Ishikawa (cell line): ENCODE results near the gene LRRC4.
A peak's percentile ranks its signal among the peaks of the same experiment; 100 is the strongest.

Experiments used
- CEBPB ChIP-seq: IDR thresholded peaks from 2 replicates; pipeline ENCODE4 v1.6.1; 2012
- CREB1 ChIP-seq: IDR thresholded peaks from 2 replicates; pipeline ENCODE4 v1.6.1; 2012; ENCODE audit warnings: low read depth
- EGR1 ChIP-seq: IDR thresholded peaks from 2 replicates; pipeline ENCODE4 v1.6.1; 2012
- EP300 ChIP-seq: IDR thresholded peaks from 2 replicates; pipeline ENCODE4 v1.6.1; 2012; ENCODE audit warnings: borderline replicate concordance
- FOXM1 ChIP-seq: IDR thresholded peaks from 2 replicates; pipeline ENCODE4 v1.6.1; 2012; ENCODE audit warnings: low read depth, borderline replicate concordance
- MAX ChIP-seq: IDR thresholded peaks from 2 replicates; pipeline ENCODE4 v1.6.1; 2012
- NFIC ChIP-seq: IDR thresholded peaks from 2 replicates; pipeline ENCODE4 v1.6.1; 2012
- RAD21 ChIP-seq: IDR thresholded peaks from 2 replicates; pipeline ENCODE4 v1.6.1; 2012; ENCODE audit warnings: low read depth
- REST ChIP-seq: IDR thresholded peaks from 2 replicates; pipeline ENCODE4 v1.6.1; 2012; ENCODE audit warnings: low read depth, mild to moderate bottlenecking
- TAF1 ChIP-seq: IDR thresholded peaks from 2 replicates; pipeline ENCODE4 v1.6.1; 2012; ENCODE audit warnings: low read depth, mild to moderate bottlenecking
- TCF12 ChIP-seq: IDR thresholded peaks from 2 replicates; pipeline ENCODE4 v1.6.1; 2012; ENCODE audit warnings: low read depth
- TEAD4 ChIP-seq: IDR thresholded peaks from 2 replicates; pipeline ENCODE4 v1.6.1; 2012
- USF1 ChIP-seq: IDR thresholded peaks from 2 replicates; pipeline ENCODE4 v1.6.1; 2012
- YY1 ChIP-seq: IDR thresholded peaks from 2 replicates; pipeline ENCODE4 v1.6.1; 2012; ENCODE audit warnings: low read depth
- ZBTB7A ChIP-seq: IDR thresholded peaks from 2 replicates; pipeline ENCODE4 v1.6.1; 2012; ENCODE audit warnings: low read depth

The LRRC4 gene

GRCh38 chr7:128014811-128015210, 16.4 kb downstream of the LRRC4 start:
- TF ChIP-seq CEBPB (no peak), FOXM1 (no peak), TEAD4 (no peak), YY1 (no peak), ZBTB7A (no peak), MAX (no peak), EGR1 (no peak), NFIC (no peak), RAD21 (no peak), USF1 (no peak), TAF1 (no peak)

GRCh38 chr7:128011131-128011661, 20.0 kb downstream of the LRRC4 start:
- no peak for TF ChIP-seq CEBPB
- no peak for TF ChIP-seq TCF12
- TF ChIP-seq ZBTB7A, result no peak
- no peak for TF ChIP-seq REST
- no peak for TF ChIP-seq EGR1
- TF ChIP-seq FOXM1, result no peak
- no peak for TF ChIP-seq RAD21
- no peak for TF ChIP-seq NFIC
- TF ChIP-seq USF1, result no peak
- TF ChIP-seq CREB1, result no peak
- no peak for TF ChIP-seq EP300
- TF ChIP-seq YY1, result no peak
- no peak for TF ChIP-seq MAX
- TF ChIP-seq TAF1, result no peak
- no peak for TF ChIP-seq TEAD4

GRCh38 chr7:128010391-128011127, 20.7 kb downstream of the LRRC4 start:
- TF ChIP-seq YY1 (no peak), USF1 (no peak), MAX (no peak), NFIC (no peak), RAD21 (peak; percentile 31; the same call in 1 of the 2 replicates)

- no peak for TF ChIP-seq RAD21
- TF ChIP-seq TEAD4, result no peak
- no peak for TF ChIP-seq ZBTB7A
- no peak for TF ChIP-seq YY1
- no peak for TF ChIP-seq CREB1
- TF ChIP-seq FOXM1, result no peak
- no peak for TF ChIP-seq NFIC
- TF ChIP-seq EGR1, result no peak
- TF ChIP-seq TAF1, result no peak
- no peak for TF ChIP-seq MAX
- TF ChIP-seq EP300, result no peak
- no peak for TF ChIP-seq TCF12
- TF ChIP-seq CEBPB, result no peak
- no peak for TF ChIP-seq REST
- no peak for TF ChIP-seq USF1
These were observed 22.5 kb downstream of the LRRC4 start for GRCh38 chr7:128008744-128009143.
